ENCODE data around the gene SIL1.
"Not testable (repeated sequence)": the region's sequence is repeated elsewhere in the genome, so short reads cannot be mapped to it uniquely, and the experiment has no call there.

Gene SIL1

GRCh38 chr5:138935466-138935865 is 262.7 kb downstream of the SIL1 start:
- DNase-seq = no peak

- no peak for DNase-seq
Observed at GRCh38 chr5:138934971-138935370, 263.2 kb downstream of the SIL1 start.

- no peak for DNase-seq
Observed at GRCh38 chr5:138933522-138934290, 264.5 kb downstream of the SIL1 start.

- DNase-seq = no peak
Observed at GRCh38 chr5:138932171-138932810, 265.9 kb downstream of the SIL1 start.

GRCh38 chr5:138930371-138931097 is 267.6 kb downstream of the SIL1 start:
- no peak for DNase-seq

- DNase-seq = no peak
Observed at GRCh38 chr5:138929571-138929955, 268.6 kb downstream of the SIL1 start.

- DNase-seq = no peak
Observed at GRCh38 chr5:138927979-138928378, 270.2 kb downstream of the SIL1 start.

GRCh38 chr5:138927544-138927943 is 270.6 kb downstream of the SIL1 start:
- DNase-seq = no peak

- no peak for DNase-seq
Observed at GRCh38 chr5:138926688-138927448, 271.3 kb downstream of the SIL1 start.

- no peak for DNase-seq
Observed at GRCh38 chr5:138926257-138926656, 271.9 kb downstream of the SIL1 start.

GRCh38 chr5:138925090-138925635 is 273.0 kb downstream of the SIL1 start:
- no peak for DNase-seq

- no peak for DNase-seq
Observed at GRCh38 chr5:138922494-138922893, 275.7 kb downstream of the SIL1 start.

GRCh38 chr5:138921362-138921761 is 276.8 kb downstream of the SIL1 start:
- DNase-seq = not testable (repeated sequence)

GRCh38 chr5:138920181-138920580 is 278.0 kb downstream of the SIL1 start:
- no peak for DNase-seq

GRCh38 chr5:138918686-138919085 is 279.5 kb downstream of the SIL1 start:
- no peak for DNase-seq

GRCh38 chr5:138914338-138914737 is 283.8 kb downstream of the SIL1 start:
- DNase-seq = no peak

GRCh38 chr5:138913773-138914172 is 284.4 kb downstream of the SIL1 start:
- no peak for DNase-seq

- no peak for DNase-seq
Observed at GRCh38 chr5:138912093-138912492, 286.1 kb downstream of the SIL1 start.

- DNase-seq = no peak
Observed at GRCh38 chr5:138911441-138911840, 286.7 kb downstream of the SIL1 start.

GRCh38 chr5:138910546-138911185 is 287.5 kb downstream of the SIL1 start:
- DNase-seq = no peak

- no peak for DNase-seq
Observed at GRCh38 chr5:138909734-138910133, 288.4 kb downstream of the SIL1 start.

- DNase-seq = no peak
Observed at GRCh38 chr5:138905541-138905940, 292.6 kb downstream of the SIL1 start.
